OCI-LY1 (cell line): ENCODE data around the gene SP7.

Source experiments
- H2AFZ ChIP-seq: fragments of 200-600 bp; sonication (generic), shearing (Covaris generic); 2 replicates; pipeline ENCODE4 v1.6.0; 2014; ENCODE audit warnings: antibody characterized with exemption, mild to moderate bottlenecking, low read length
- H3F3A ChIP-seq: fragments of 200-600 bp; sonication (generic), shearing (Covaris generic); 2 replicates; pipeline ENCODE4 v1.6.0; 2014; ENCODE audit warnings: mild to moderate bottlenecking, antibody characterized with exemption, low read length, moderate library complexity; ENCODE audit not compliant: insufficient read depth
- H3K27ac ChIP-seq: fragments of 200-600 bp; sonication (generic); 2 replicates; pipeline ENCODE4 v1.5.1; 2014; ENCODE audit warnings: low read length, mixed run types, mild to moderate bottlenecking, low read depth; ENCODE audit not compliant: poor library complexity, severe bottlenecking
- H3K27me3 ChIP-seq: fragments of 200-600 bp; sonication (generic); 2 replicates; pipeline ENCODE4 v1.6.0; 2014; ENCODE audit warnings: antibody characterized with exemption, mild to moderate bottlenecking, low read length, moderate library complexity; ENCODE audit not compliant: insufficient read depth
- H3K36me3 ChIP-seq: fragments of 200-600 bp; sonication (generic); 2 replicates; pipeline ENCODE4 v1.6.1; 2014; ENCODE audit warnings: mild to moderate bottlenecking, antibody characterized with exemption, low read length, moderate library complexity, mixed read lengths; ENCODE audit not compliant: insufficient read depth
- H3K4me1 ChIP-seq: fragments of 200-600 bp; sonication (generic); 2 replicates; pipeline ENCODE4 v1.5.1; 2014; ENCODE audit warnings: mild to moderate bottlenecking, low read length, moderate library complexity; ENCODE audit not compliant: insufficient read depth, severe bottlenecking
- H3K4me2 ChIP-seq: fragments of 200-600 bp; sonication (generic), shearing (Covaris generic); 2 replicates; pipeline ENCODE4 v1.6.1; 2014; ENCODE audit warnings: low read length
- H3K4me3 ChIP-seq: fragments of 200-600 bp; sonication (generic); 2 replicates; pipeline ENCODE4 v1.5.1; 2014; ENCODE audit warnings: low read length, low read depth, mild to moderate bottlenecking, mixed read lengths; ENCODE audit not compliant: poor library complexity, severe bottlenecking
- H3K79me2 ChIP-seq: fragments of 200-600 bp; shearing (Covaris generic); 2 replicates; pipeline ENCODE4 v1.6.1; 2016; ENCODE audit warnings: mixed run types, low read length, mixed read lengths; ENCODE audit not compliant: insufficient read depth
- H3K9ac ChIP-seq: fragments of 200-600 bp; sonication (generic), shearing (Covaris generic); 2 replicates; pipeline ENCODE4 v1.6.1; 2014; ENCODE audit warnings: mild to moderate bottlenecking, low read length, mixed read lengths
- H3K9me2 ChIP-seq: fragments of 200-600 bp; sonication (generic), shearing (Covaris generic); 2 replicates; pipeline ENCODE4 v1.6.1; 2014; ENCODE audit warnings: low read depth, mild to moderate bottlenecking, low read length, mixed read lengths
- H3K9me3 ChIP-seq: fragments of 200-600 bp; shearing (Covaris generic); 2 replicates; pipeline ENCODE4 v1.6.1; 2014; ENCODE audit warnings: low read length, mixed read lengths
- H4K20me1 ChIP-seq: fragments of 200-600 bp; sonication (generic), shearing (Covaris generic); 2 replicates; pipeline ENCODE4 v1.6.0; 2016; ENCODE audit warnings: mild to moderate bottlenecking, low read length; ENCODE audit not compliant: insufficient read depth
- CTCF ChIP-seq: fragments of 200-600 bp; sonication (generic), shearing (Covaris generic); IDR thresholded peaks from 2 replicates; pipeline ENCODE4 v1.5.1; 2017; ENCODE audit warnings: mild to moderate bottlenecking, antibody characterized with exemption, low read length, moderate library complexity, mixed read lengths
- EZH2 ChIP-seq: fragments of 200-600 bp; sonication (generic), shearing (Covaris generic); IDR thresholded peaks from 2 replicates; pipeline ENCODE4 v1.8.0; 2017; ENCODE audit warnings: borderline replicate concordance, mixed run types, mild to moderate bottlenecking, antibody characterized with exemption, low read length, moderate library complexity, mixed read lengths

Gene SP7

GRCh38 chr12:53325511-53326061 is 10.6 kb downstream of the SP7 start:
- Histone ChIP-seq H3K9me3 (no peaks in the 10 kb centered on the region), H2AFZ (no peak overlapping the region), H3K9ac (peak overlapping the region; percentile 83), H3K9me2 (no peaks in the 10 kb centered on the region), H3K4me2 (peak overlapping the region; percentile 93), H3K27ac (no peak overlapping the region), H3F3A (no peaks in the 10 kb centered on the region; the same call in 1 of the 2 replicates), H3K79me2 (no peaks in the 10 kb centered on the region), H3K27me3 (no peaks in the 10 kb centered on the region), H3K36me3 (no peaks in the 10 kb centered on the region), H3K4me3 (peak overlapping the region; percentile 67), H4K20me1 (no peaks in the 10 kb centered on the region), H3K4me1 (peaks cover 37% of the 10 kb centered on the region)
- TF ChIP-seq EZH2 (no peak), CTCF (no peak)

GRCh38 chr12:53324779-53325510 is 11.2 kb downstream of the SP7 start:
- H2AFZ ChIP-seq, result peak overlapping the region; percentile 37; the same call in 1 of the 2 replicates
- peak overlapping the region; percentile 93 for H3K4me2 ChIP-seq
- H3K27me3 ChIP-seq, result no peaks in the 10 kb centered on the region

More at GRCh38 chr12:53324779-53325510, 11.2 kb downstream of the SP7 start:
- H3K36me3 ChIP-seq, result peaks cover 3% of the 10 kb centered on the region; the same call in 1 of the 2 replicates
- peaks cover 43% of the 10 kb centered on the region for H3K4me1 ChIP-seq
- H3K79me2 ChIP-seq, result no peaks in the 10 kb centered on the region
- H3K9me2 ChIP-seq, result no peaks in the 10 kb centered on the region
- H3K9ac ChIP-seq, result peak overlapping the region; percentile 83
- peak overlapping the region; percentile 87 for H3K27ac ChIP-seq
- no peaks in the 10 kb centered on the region; the same call in 1 of the 2 replicates for H3F3A ChIP-seq
- TF ChIP-seq EZH2 (no peak), CTCF (peak; percentile 85)
- H3K4me3 ChIP-seq, result peak overlapping the region; percentile 67
- H3K9me3 ChIP-seq, result no peaks in the 10 kb centered on the region
- H4K20me1 ChIP-seq, result no peaks in the 10 kb centered on the region
